T-cell (primary cell): ENCODE results near the gene POU2F3. TPM values are rescaled to one million over a fixed set of nuclear protein-coding genes. Genes with fewer than 3 reads are reported as not detected.
"Not testable (repeated sequence)": the region's sequence is repeated elsewhere in the genome, so short reads cannot be mapped to it uniquely, and the experiment has no call there.

Source experiments
- ATAC-seq, 4 experiments: fragments of 200-7000 bp in 3 of 4; fragments of 150-1000 bp in 1 of 4; cut with Tn5 transposase; replicated peaks in 1 of 4; 1 replicate in 3 of 4; 2 replicates in 1 of 4; pipeline ENCODE4 v1.10.0; 2021; ENCODE audit warnings: moderate library complexity in 3 of 4, mild to moderate bottlenecking in 2 of 4, moderate number of reproducible peaks in 1 of 4
- CTCF ChIA-PET, 2 donors: fragments of 300-600 bp; sonication (Branson Sonifier 250); formaldehyde crosslinking; loops; one replicate each; lab custom pipeline; 2022; ENCODE audit warnings: antibody characterized with exemption in 2 of 2; lab: Charles Lee
- POLR2A ChIA-PET, 2 donors: fragments of 300-600 bp; sonication (Branson Sonifier 250); formaldehyde crosslinking; loops; one replicate each; lab custom pipeline; 2022; ENCODE audit warnings: antibody characterized with exemption in 2 of 2; lab: Charles Lee
- DNase-seq, 35 experiments: peaks; one replicate each; pipeline versions ENCODE4 v3.0.0 to v3.0.0-alpha.2; 2013 to 2023
- H3K27ac ChIP-seq: one replicate; pipeline ENCODE4 v1.5.1; 2013; ENCODE audit warnings: low read length
- H3K27me3 ChIP-seq, 2 experiments: replicated peaks in 1 of 2; 1 replicate in 1 of 2; 2 replicates in 1 of 2; pipeline versions ENCODE4 v1.6.1 to v1.7.0; 2013; ENCODE audit warnings: low read length in 1 of 2, mixed read lengths in 1 of 2; ENCODE audit not compliant: control insufficient read depth in 2 of 2, insufficient read depth in 2 of 2; ENCODE audit errors: extremely low read depth in 1 of 2
- H3K36me3 ChIP-seq, 2 donors: 1 replicate in 1 of 2; 2 replicates in 1 of 2; pipeline versions ENCODE4 v1.6.1 to v1.7.0; 2013; ENCODE audit warnings: low read length in 1 of 2; ENCODE audit not compliant: control insufficient read depth in 2 of 2, insufficient read depth in 1 of 2; ENCODE audit errors: extremely low read depth in 1 of 2
- H3K4me1 ChIP-seq, 2 experiments: 1 replicate in 1 of 2; 2 replicates in 1 of 2; pipeline versions ENCODE4 v1.6.1 to v1.7.0; 2013; ENCODE audit warnings: low read length in 2 of 2, mixed read lengths in 1 of 2; ENCODE audit not compliant: insufficient read depth in 2 of 2, control insufficient read depth in 1 of 2; ENCODE audit errors: extremely low read depth in 1 of 2
- H3K4me3 ChIP-seq, 2 donors: 1 replicate in 1 of 2; 2 replicates in 1 of 2; pipeline versions ENCODE4 v1.5.1 to v1.7.0; 2013; ENCODE audit warnings: mild to moderate bottlenecking in 2 of 2, low read length in 1 of 2, moderate library complexity in 1 of 2; ENCODE audit not compliant: control insufficient read depth in 1 of 2; ENCODE audit errors: extremely low read depth in 1 of 2
- H3K9me3 ChIP-seq: 2 replicates; pipeline ENCODE4 v1.7.0; 2013
- H3K27ac Mint-ChIP-seq, 2 donors: one replicate each; pipeline ENCODE4 v1.8.0; 2020 to 2021; ENCODE audit warnings: mild to moderate bottlenecking in 2 of 2, mixed read lengths in 2 of 2
- H3K27me3 Mint-ChIP-seq, 2 donors: one replicate each; pipeline ENCODE4 v1.8.0; 2021 to 2022; ENCODE audit warnings: mixed read lengths in 2 of 2
- H3K36me3 Mint-ChIP-seq: one replicate; pipeline ENCODE4 v1.8.0; 2021; ENCODE audit warnings: mixed read lengths
- H3K4me1 Mint-ChIP-seq, 3 donors: one replicate each; pipeline ENCODE4 v1.8.0; 2020 to 2022; ENCODE audit warnings: mixed read lengths in 3 of 3, mild to moderate bottlenecking in 1 of 3
- H3K4me3 Mint-ChIP-seq, 3 donors: one replicate each; pipeline ENCODE4 v1.8.0; 2020 to 2022; ENCODE audit warnings: mild to moderate bottlenecking in 3 of 3, mixed read lengths in 3 of 3, moderate library complexity in 3 of 3
- H3K9me3 Mint-ChIP-seq, 3 donors: one replicate each; pipeline ENCODE4 v1.8.0; 2020 to 2022; ENCODE audit warnings: mixed read lengths in 3 of 3
- WGBS: methylation state at CpG from one replicate; pipeline ENCODE4 v1.1.5; 2013; ENCODE audit warnings: missing lambda C conversion rate; ENCODE audit not compliant: insufficient coverage; 5-methylcytosine and 5-hydroxymethylcytosine counted together
- total RNA-seq, 35 experiments: library from RNA in 6 of 35; stranded (reverse) in 6 of 35; fragments of 120-200 nt in 1 of 35; gene quantifications; one replicate each; pipeline versions ENCODE4 v1.2.1 to v1.2.4 and lab custom pipeline; 2013 to 2026

POU2F3 gene
- total RNA-seq, 5 donors from 2014 or later (not counting 1 experiment from before 2014, with no cell fraction given): not detected

GRCh38 chr11:120268686-120269085 is 28.7 kb downstream of the POU2F3 start:
- ATAC-seq: no peak
- no peaks in the 10 kb centered on the region for H3K9me3 Mint-ChIP-seq

GRCh38 chr11:120270386-120270785 is 30.4 kb downstream of the POU2F3 start:
- no peaks in the 10 kb centered on the region for H3K4me1 ChIP-seq
- CTCF ChIA-PET: no interaction called here
- no peaks in the 10 kb centered on the region for H3K9me3 Mint-ChIP-seq
- H3K4me3 ChIP-seq: no peak overlapping the region
- no peak overlapping the region for H3K4me3 Mint-ChIP-seq
- H3K27ac ChIP-seq: no peak overlapping the region
- POLR2A ChIA-PET: no interaction called here
- no peaks in the 10 kb centered on the region for H3K9me3 ChIP-seq
- 88% methylated on average over 1 of the region's 1 CpG for WGBS
- H3K27me3 Mint-ChIP-seq: peaks cover 40 to 47% of the 10 kb centered on the region in 2 donors
- no peaks in the 10 kb centered on the region for H3K4me1 Mint-ChIP-seq
- no peaks in the 10 kb centered on the region for H3K36me3 ChIP-seq
- DNase-seq (no peak), ATAC-seq (no peak)
- no peaks in the 10 kb centered on the region for H3K36me3 Mint-ChIP-seq
- no peak overlapping the region for H3K27ac Mint-ChIP-seq
- H3K27me3 ChIP-seq: peaks cover 0 to 26% of the 10 kb centered on the region in 2 experiments

More at GRCh38 chr11:120268686-120269085, 28.7 kb downstream of the POU2F3 start:
- Histone ChIP-seq H3K36me3 (no peaks in the 10 kb centered on the region), H3K9me3 (no peaks in the 10 kb centered on the region), H3K4me1 (no peaks in the 10 kb centered on the region), H3K27me3 (peaks cover 0 to 31% of the 10 kb centered on the region in 2 experiments), H3K27ac (no peak overlapping the region), H3K4me3 (no peak overlapping the region)
- DNase-seq: no peak
- peaks cover 34 to 50% of the 10 kb centered on the region in 2 donors for H3K27me3 Mint-ChIP-seq
- no peak overlapping the region for H3K4me3 Mint-ChIP-seq
- H3K4me1 Mint-ChIP-seq: no peaks in the 10 kb centered on the region
- H3K27ac Mint-ChIP-seq: no peak overlapping the region
- WGBS: 52% methylated on average over 3 of the region's 5 CpGs
- CTCF ChIA-PET: no interaction called here
- H3K36me3 Mint-ChIP-seq: no peaks in the 10 kb centered on the region
- POLR2A ChIA-PET: no interaction called here

- ChIA-PET POLR2A (no interaction called here), CTCF (no interaction called here)
- ATAC-seq (no peak), DNase-seq (no peak)
- H3K36me3 ChIP-seq: no peaks in the 10 kb centered on the region
- no peak overlapping the region for H3K27ac ChIP-seq
- WGBS: 100% methylated on average over 1 of the region's 5 CpGs
- H3K27me3 ChIP-seq: peaks cover 0 to 21% of the 10 kb centered on the region in 2 experiments
- Mint-ChIP-seq H3K36me3 (no peaks in the 10 kb centered on the region), H3K4me3 (no peak overlapping the region), H3K27me3 (peaks cover 27 to 34% of the 10 kb centered on the region in 2 donors), H3K4me1 (no peaks in the 10 kb centered on the region), H3K27ac (no peak overlapping the region), H3K9me3 (no peaks in the 10 kb centered on the region)
- H3K9me3 ChIP-seq: no peaks in the 10 kb centered on the region
- no peaks in the 10 kb centered on the region for H3K4me1 ChIP-seq
- no peak overlapping the region for H3K4me3 ChIP-seq
Observed at GRCh38 chr11:120271672-120272071, 31.7 kb downstream of the POU2F3 start.

- Mint-ChIP-seq H3K27ac (no peak overlapping the region), H3K27me3 (peaks cover 21 to 28% of the 10 kb centered on the region in 2 donors), H3K9me3 (no peaks in the 10 kb centered on the region), H3K36me3 (no peaks in the 10 kb centered on the region), H3K4me1 (no peaks in the 10 kb centered on the region), H3K4me3 (no peak overlapping the region)
- Histone ChIP-seq H3K4me1 (no peaks in the 10 kb centered on the region), H3K27ac (no peak overlapping the region), H3K4me3 (no peak overlapping the region), H3K36me3 (no peaks in the 10 kb centered on the region), H3K9me3 (no peaks in the 10 kb centered on the region), H3K27me3 (peaks cover 0 to 21% of the 10 kb centered on the region in 2 experiments)
- DNase-seq (no peak), ATAC-seq (no peak)
- ChIA-PET POLR2A (no interaction called here), CTCF (no interaction called here)
- WGBS: no CpG with 5 or more reads among the region's 2 CpGs
Observed at GRCh38 chr11:120272303-120272702, 32.4 kb downstream of the POU2F3 start.

- 86% methylated on average over 1 of the region's 2 CpGs for WGBS
- no peaks in the 10 kb centered on the region for H3K9me3 ChIP-seq
- H3K9me3 Mint-ChIP-seq: no peaks in the 10 kb centered on the region
- H3K27ac ChIP-seq: no peak overlapping the region
- no peak overlapping the region for H3K4me3 Mint-ChIP-seq
- POLR2A ChIA-PET: no interaction called here
- H3K4me1 Mint-ChIP-seq: no peaks in the 10 kb centered on the region
- peaks cover 17 to 23% of the 10 kb centered on the region in 2 donors for H3K27me3 Mint-ChIP-seq
- no peaks in the 10 kb centered on the region for H3K4me1 ChIP-seq
- H3K4me3 ChIP-seq: no peak overlapping the region
- no peaks in the 10 kb centered on the region for H3K36me3 Mint-ChIP-seq
- H3K36me3 ChIP-seq: no peaks in the 10 kb centered on the region
- no peak overlapping the region for H3K27ac Mint-ChIP-seq
- peaks cover 0 to 18% of the 10 kb centered on the region in 2 experiments for H3K27me3 ChIP-seq
- no peak for DNase-seq
- CTCF ChIA-PET: no interaction called here
- ATAC-seq: no peak
Observed at GRCh38 chr11:120273432-120273831, 33.5 kb downstream of the POU2F3 start.

GRCh38 chr11:120273956-120274355 is 34.0 kb downstream of the POU2F3 start:
- CTCF ChIA-PET, H3K27ac ChIP-seq, ATAC-seq, H3K9me3 Mint-ChIP-seq, H3K27ac Mint-ChIP-seq, H3K36me3 ChIP-seq, H3K36me3 Mint-ChIP-seq, H3K4me3 Mint-ChIP-seq, H3K4me3 ChIP-seq, H3K9me3 ChIP-seq, H3K4me1 Mint-ChIP-seq, DNase-seq, H3K4me1 ChIP-seq, POLR2A ChIA-PET: not testable (repeated sequence)
- H3K27me3 Mint-ChIP-seq: peaks cover 14 to 23% of the 10 kb centered on the region in 2 donors
- no CpG with 5 or more reads among the region's 2 CpGs for WGBS
- H3K27me3 ChIP-seq: peaks cover 0 to 14% of the 10 kb centered on the region in 2 experiments

- Mint-ChIP-seq H3K4me1 (no peaks in the 10 kb centered on the region), H3K9me3 (no peaks in the 10 kb centered on the region), H3K27me3 (peaks cover 6 to 9% of the 10 kb centered on the region in 2 donors), H3K4me3 (no peak overlapping the region), H3K27ac (no peak overlapping the region), H3K36me3 (no peaks in the 10 kb centered on the region)
- H3K9me3 ChIP-seq: no peaks in the 10 kb centered on the region
- peaks cover 0 to 6% of the 10 kb centered on the region in 2 experiments for H3K27me3 ChIP-seq
- no peaks in the 10 kb centered on the region for H3K36me3 ChIP-seq
- H3K27ac ChIP-seq: no peak overlapping the region
- H3K4me3 ChIP-seq: no peak overlapping the region
- POLR2A ChIA-PET: no interaction called here
- DNase-seq (no peak), ATAC-seq (no peak)
- no peaks in the 10 kb centered on the region for H3K4me1 ChIP-seq
- 100% methylated on average over 1 of the region's 5 CpGs for WGBS
- CTCF ChIA-PET: interaction anchor here in 1 of 2 donors (0.7 kb wide), 1 partner anchor 20 kb away, joined by 3 read pairs; no protein-coding TSS in a partner anchor
Observed at GRCh38 chr11:120279502-120279901, 39.6 kb downstream of the POU2F3 start.
